ENCODE results near the gene HID1. TPM values are rescaled to one million over a fixed set of nuclear protein-coding genes. Genes with fewer than 3 reads are reported as not detected.

The HID1 gene
- total and polyA plus RNA-seq, 9 of the 15 experiments (the other 6 are each of a cell fraction or from before 2014, with no cell fraction given), result 0.14 to 2.1 (median 0.54) TPM; not detected in 2

DNA sequence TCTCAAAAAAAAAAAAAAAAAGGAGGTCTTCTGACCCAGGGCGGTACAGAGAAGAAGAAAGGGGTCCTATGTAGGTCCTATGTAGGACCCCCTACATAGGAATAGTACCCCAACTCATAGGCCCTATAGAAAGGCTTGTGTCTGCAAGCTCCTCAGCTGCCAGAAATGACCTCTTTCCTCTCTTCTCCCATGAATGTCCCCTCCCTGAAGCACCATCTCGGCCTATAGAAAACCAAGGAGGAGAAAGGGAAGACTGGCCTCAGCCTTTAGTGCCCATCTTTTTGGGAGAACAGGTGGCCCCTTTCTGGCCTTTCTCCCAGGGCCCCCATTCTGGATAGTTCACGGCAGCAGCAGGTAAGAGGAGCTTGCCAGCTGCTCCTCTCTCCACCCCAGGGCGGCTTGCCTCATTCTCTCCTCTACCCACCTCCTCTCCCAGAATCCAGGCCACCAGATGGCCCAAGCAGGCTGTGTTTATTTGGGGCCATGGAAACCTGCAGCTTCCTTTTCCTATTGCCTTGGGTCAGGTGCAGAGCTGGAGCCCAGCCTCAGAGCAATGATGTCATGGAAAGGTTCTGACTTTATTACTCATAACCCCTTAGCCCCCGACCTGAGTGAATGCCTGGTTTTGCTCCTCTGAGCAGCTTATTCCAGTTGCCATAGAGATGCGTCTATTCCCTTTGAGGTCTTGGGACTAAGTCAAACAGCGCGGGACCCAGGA, 38.3 kb upstream of the HID1 start:
- H3K36me3 ChIP-seq (ENCODE audit: control insufficient read depth, insufficient read depth, low read length), result peaks cover 9% of the 10 kb centered on the region; the same call in 1 of the 3 replicates
- no peaks in the 10 kb centered on the region for H4K20me1 ChIP-seq (replicated peaks; ENCODE audit: control insufficient read depth, insufficient read depth, low read length)
- ATAC-seq, result no peak
- H3K4me2 ChIP-seq (ENCODE audit: insufficient read depth, low read length), result no peak overlapping the region
- no peak overlapping the region for H3K4me3 ChIP-seq
- peaks cover 18 to 20% of the 10 kb centered on the region in 2 experiments; a peak in 4 of 5 replicates for H3K4me1 ChIP-seq (replicated peaks in 1 of 2; ENCODE audit: control insufficient read depth in 2 of 2, insufficient read depth in 2 of 2, low read length in 2 of 2)
- no peaks in the 10 kb centered on the region for H3K9me3 ChIP-seq (replicated peaks; ENCODE audit: control insufficient read depth, insufficient read depth, low read depth, low read length)
- peaks cover 27% of the 10 kb centered on the region for H3K79me2 ChIP-seq (ENCODE audit: control insufficient read depth, insufficient read depth, low read length)
- peak; percentile 17 to 49 (median 22) for DNase-seq (ENCODE audit: extremely low read depth in 1 of 4, low spot score in 3 of 4)
- H3K9ac ChIP-seq (ENCODE audit: insufficient read depth in 1 of 2, low read depth in 2 of 2, low read length in 2 of 2), result no peak overlapping the region
- no peak for FAIRE-seq
- in situ Hi-C loops (cut with MboI) (no loop called here), intact Hi-C loops (cut with micrococcal nuclease) (no loop called here)
- no TSS peak for BruUV-seq (replicated peaks)
- H3K27ac ChIP-seq (ENCODE audit: extremely low read depth, low read depth, low read length), result no peak overlapping the region
- peaks cover 3% of the 10 kb centered on the region for H3K9me1 ChIP-seq (ENCODE audit: control insufficient read depth, insufficient read depth, low read length)
- POLR2A ChIA-PET, result interaction anchor here (0.7 to 4.7 kb wide), 17 partner anchors 8 to 161 kb away, joined by 3 to 26 read pairs (median 6); partner anchors contain the start of gene CDR2L
- H3K27me3 ChIP-seq (ENCODE audit: control insufficient read depth in 2 of 2, insufficient read depth in 2 of 2, low read length in 2 of 2), result no peaks in the 10 kb centered on the region
- CTCF ChIA-PET (ENCODE audit: low intra/inter-chr PET ratio), result interaction anchor here (1.1 to 1.9 kb wide), 4 partner anchors 23 to 191 kb away, joined by 3 to 8 read pairs (median 4); no protein-coding TSS in a partner anchor
- H2AFZ ChIP-seq (ENCODE audit: low read depth, low read length), result peak overlapping the region; percentile 83
- 64% methylated on average over 6 of the region's 8 CpGs for WGBS (ENCODE audit: insufficient coverage, low coverage, missing lambda C conversion rate)
- TF ChIP-seq PTBP1 (IDR thresholded peaks at IDR 0.05; ENCODE audit: low read depth, low read length) (no peak), POLR3G (IDR thresholded peaks at IDR 0.05; ENCODE audit: extremely low read depth, insufficient read length, insufficient replicate concordance) (no peak), PCBP1 (IDR thresholded peaks at IDR 0.05; ENCODE audit: low read depth, low read length, poor library complexity, severe bottlenecking) (no peak), ZNF212 (CRISPR knock-in tag; IDR thresholded peaks at IDR 0.05) (no peak), ZBTB8A (IDR thresholded peaks at IDR 0.05; ENCODE audit: partially characterized antibody) (no peak), FOS (IDR thresholded peaks at IDR 0.05; ENCODE audit: extremely low read depth, insufficient read length) (no peak), ZNF23 (CRISPR knock-in tag; IDR thresholded peaks at IDR 0.05) (no peak)
- TF ChIP-seq, protein P1, sequence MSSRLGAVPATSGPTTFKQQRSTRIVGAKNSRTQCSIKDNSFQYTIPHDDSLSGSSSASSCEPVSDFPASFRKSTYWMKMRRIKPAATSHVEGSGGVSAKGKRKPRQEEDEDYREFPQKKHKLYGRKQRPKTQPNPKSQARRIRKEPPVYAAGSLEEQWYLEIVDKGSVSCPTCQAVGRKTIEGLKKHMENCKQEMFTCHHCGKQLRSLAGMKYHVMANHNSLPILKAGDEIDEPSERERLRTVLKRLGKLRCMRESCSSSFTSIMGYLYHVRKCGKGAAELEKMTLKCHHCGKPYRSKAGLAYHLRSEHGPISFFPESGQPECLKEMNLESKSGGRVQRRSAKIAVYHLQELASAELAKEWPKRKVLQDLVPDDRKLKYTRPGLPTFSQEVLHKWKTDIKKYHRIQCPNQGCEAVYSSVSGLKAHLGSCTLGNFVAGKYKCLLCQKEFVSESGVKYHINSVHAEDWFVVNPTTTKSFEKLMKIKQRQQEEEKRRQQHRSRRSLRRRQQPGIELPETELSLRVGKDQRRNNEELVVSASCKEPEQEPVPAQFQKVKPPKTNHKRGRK (tag; IDR thresholded peaks at IDR 0.05), result no peak
- TF ChIP-seq, protein P2, sequence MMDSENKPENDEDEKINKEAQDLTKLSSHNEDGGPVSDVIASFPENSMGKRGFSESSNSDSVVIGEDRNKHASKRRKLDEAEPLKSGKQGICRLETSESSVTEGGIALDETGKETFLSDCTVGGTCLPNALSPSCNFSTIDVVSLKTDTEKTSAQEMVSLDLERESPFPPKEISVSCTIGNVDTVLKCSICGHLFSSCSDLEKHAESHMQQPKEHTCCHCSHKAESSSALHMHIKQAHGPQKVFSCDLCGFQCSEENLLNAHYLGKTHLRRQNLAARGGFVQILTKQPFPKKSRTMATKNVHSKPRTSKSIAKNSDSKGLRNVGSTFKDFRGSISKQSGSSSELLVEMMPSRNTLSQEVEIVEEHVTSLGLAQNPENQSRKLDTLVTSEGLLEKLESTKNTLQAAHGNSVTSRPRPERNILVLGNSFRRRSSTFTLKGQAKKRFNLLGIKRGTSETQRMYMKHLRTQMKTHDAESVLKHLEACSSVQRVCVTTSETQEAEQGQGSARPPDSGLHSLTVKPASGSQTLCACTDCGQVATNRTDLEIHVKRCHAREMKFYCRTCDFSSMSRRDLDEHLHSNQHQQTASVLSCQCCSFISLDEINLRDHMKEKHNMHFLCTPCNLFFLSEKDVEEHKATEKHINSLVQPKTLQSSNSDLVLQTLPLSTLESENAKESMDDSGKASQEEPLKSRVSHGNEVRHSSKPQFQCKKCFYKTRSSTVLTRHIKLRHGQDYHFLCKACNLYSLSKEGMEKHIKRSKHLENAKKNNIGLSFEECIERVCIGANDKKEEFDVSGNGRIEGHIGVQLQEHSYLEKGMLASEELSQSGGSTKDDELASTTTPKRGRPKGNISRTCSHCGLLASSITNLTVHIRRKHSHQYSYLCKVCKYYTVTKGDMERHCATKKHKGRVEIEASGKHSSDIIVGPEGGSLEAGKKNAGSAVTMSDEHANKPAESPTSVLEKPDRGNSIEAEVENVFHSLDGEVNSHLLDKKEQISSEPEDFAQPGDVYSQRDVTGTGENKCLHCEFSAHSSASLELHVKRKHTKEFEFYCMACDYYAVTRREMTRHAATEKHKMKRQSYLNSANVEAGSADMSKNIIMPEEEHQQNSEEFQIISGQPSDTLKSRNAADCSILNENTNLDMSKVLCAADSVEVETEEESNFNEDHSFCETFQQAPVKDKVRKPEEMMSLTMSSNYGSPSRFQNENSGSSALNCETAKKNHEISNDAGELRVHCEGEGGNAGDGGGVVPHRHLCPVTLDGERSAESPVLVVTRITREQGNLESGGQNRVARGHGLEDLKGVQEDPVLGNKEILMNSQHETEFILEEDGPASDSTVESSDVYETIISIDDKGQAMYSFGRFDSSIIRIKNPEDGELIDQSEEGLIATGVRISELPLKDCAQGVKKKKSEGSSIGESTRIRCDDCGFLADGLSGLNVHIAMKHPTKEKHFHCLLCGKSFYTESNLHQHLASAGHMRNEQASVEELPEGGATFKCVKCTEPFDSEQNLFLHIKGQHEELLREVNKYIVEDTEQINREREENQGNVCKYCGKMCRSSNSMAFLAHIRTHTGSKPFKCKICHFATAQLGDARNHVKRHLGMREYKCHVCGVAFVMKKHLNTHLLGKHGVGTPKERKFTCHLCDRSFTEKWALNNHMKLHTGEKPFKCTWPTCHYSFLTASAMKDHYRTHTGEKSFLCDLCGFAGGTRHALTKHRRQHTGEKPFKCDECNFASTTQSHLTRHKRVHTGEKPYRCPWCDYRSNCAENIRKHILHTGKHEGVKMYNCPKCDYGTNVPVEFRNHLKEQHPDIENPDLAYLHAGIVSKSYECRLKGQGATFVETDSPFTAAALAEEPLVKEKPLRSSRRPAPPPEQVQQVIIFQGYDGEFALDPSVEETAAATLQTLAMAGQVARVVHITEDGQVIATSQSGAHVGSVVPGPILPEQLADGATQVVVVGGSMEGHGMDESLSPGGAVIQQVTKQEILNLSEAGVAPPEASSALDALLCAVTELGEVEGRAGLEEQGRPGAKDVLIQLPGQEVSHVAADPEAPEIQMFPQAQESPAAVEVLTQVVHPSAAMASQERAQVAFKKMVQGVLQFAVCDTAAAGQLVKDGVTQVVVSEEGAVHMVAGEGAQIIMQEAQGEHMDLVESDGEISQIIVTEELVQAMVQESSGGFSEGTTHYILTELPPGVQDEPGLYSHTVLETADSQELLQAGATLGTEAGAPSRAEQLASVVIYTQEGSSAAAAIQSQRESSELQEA (IDR thresholded peaks at IDR 0.05; ENCODE audit: low read depth), result no peak
- TF ChIP-seq, protein P3, sequence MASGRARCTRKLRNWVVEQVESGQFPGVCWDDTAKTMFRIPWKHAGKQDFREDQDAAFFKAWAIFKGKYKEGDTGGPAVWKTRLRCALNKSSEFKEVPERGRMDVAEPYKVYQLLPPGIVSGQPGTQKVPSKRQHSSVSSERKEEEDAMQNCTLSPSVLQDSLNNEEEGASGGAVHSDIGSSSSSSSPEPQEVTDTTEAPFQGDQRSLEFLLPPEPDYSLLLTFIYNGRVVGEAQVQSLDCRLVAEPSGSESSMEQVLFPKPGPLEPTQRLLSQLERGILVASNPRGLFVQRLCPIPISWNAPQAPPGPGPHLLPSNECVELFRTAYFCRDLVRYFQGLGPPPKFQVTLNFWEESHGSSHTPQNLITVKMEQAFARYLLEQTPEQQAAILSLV (tag; IDR thresholded peaks at IDR 0.05), result no peak
